OCI-M1 (cell line): ENCODE measurements around the gene AIF1.
"Not testable (repeated sequence)": the region's sequence is repeated elsewhere in the genome, so short reads cannot be mapped to it uniquely, and the experiment has no call there.

Source experiments
- DNase-seq: peaks from one replicate; lab custom pipeline; 2025; lab: John Stamatoyannopoulos, UW

AIF1 gene

DNA sequence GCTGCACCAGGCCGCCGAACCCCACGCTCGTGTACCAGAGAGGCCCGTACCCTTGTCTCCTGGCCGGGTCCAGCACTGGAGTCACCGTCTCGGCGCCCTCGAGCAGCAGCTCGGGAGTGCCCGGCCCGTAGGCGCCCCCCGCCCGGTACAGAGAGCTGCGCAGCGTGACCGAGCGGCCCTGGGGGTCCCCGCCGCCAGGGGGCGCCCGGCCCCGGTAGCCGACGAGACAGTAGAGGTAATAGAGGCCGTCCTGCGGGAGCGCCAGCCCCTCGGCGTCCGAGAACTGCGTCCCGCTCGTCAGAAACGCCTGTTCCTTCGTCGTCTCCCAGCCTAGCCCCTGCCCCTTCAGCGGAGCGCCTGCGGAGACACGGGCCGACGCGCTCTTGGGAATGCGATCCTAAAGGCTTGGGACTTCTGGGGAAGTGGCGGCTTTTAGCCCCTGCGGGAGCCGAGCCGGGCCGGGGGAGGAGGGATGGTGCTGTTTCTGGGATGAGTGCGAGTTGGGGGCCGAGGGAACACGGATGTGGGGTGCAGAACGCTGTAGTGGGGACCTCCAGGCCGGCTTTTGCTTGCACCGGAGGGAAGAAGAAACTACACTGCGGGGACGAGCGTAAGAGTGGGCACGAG is 34.1 kb upstream of the AIF1 start:
- peak; percentile 93 for DNase-seq

GRCh38 chr6:31581434-31582229 is 33.4 kb upstream of the AIF1 start:
- no peak for DNase-seq

DNA sequence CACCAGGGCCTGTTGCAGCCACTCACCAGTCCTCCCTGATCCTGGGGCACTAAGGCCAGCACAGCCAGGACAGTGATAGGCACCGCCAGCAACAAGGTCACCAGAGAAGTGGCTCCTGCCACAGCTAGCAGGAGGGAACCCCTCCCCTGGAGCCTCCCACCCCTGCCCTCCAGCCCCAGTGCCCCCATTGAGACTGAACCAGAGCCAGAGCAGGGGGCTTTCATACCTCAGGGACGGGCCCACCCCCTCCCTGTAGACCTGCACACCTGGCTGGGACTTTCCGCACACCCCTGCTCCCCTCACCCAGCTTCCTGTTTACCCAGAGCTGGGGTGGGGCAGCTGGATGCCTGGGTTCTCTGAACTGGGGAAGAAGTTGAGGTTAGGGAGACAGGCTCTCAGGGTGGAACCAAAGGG is 32.8 kb upstream of the AIF1 start, which contains the start of gene LTB:
LTB (minus strand) TSS at position 195 of the 414 bp plus-strand sequence; CDS start at position 188, 7 bp downstream.
- DNase-seq: no peak

GRCh38 chr6:31585491-31585890 is 29.5 kb upstream of the AIF1 start:
- DNase-seq: peak; percentile 73

- DNase-seq: peak; percentile 63
Measured at GRCh38 chr6:31586008-31586407, 29.0 kb upstream of the AIF1 start, which contains the start of gene LST1. Gene LST1 (plus strand): TSS chr6:31586277. CDS start chr6:31587300, 1,023 bp downstream.

DNA sequence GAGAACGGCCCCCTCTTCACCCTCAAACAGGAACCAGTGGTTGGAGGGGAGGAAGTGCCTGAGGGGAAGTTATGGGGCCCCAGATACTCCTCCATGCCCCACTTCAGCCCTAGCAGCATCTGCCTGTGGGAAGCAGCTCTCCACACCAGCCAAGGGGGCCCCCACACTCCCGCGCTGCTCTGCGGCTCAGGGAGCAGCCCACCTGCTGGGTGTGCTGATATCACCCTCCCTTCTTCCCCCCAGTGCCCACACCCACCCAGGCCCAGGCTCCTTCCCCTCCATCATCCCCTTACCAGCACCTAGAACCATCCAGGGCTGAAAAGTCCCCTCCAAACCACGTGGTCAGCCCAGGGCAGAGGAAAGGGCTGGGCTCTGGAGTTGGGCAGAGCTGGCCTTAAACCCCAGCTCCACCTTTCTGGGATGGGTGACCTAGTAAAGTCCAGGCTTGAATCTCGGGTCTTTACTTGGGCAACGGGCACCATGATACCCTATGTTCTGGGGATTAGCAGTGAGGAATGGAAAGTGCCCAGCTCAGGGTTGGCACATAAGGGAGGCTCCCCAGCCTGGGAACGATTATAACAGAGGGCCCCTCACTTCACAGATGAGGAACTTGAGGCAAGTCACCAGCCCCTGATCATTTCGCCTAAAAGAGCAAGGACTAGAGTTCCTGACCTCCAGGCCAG is 28.3 kb upstream of the AIF1 start:
- peak; percentile 49 for DNase-seq

DNA sequence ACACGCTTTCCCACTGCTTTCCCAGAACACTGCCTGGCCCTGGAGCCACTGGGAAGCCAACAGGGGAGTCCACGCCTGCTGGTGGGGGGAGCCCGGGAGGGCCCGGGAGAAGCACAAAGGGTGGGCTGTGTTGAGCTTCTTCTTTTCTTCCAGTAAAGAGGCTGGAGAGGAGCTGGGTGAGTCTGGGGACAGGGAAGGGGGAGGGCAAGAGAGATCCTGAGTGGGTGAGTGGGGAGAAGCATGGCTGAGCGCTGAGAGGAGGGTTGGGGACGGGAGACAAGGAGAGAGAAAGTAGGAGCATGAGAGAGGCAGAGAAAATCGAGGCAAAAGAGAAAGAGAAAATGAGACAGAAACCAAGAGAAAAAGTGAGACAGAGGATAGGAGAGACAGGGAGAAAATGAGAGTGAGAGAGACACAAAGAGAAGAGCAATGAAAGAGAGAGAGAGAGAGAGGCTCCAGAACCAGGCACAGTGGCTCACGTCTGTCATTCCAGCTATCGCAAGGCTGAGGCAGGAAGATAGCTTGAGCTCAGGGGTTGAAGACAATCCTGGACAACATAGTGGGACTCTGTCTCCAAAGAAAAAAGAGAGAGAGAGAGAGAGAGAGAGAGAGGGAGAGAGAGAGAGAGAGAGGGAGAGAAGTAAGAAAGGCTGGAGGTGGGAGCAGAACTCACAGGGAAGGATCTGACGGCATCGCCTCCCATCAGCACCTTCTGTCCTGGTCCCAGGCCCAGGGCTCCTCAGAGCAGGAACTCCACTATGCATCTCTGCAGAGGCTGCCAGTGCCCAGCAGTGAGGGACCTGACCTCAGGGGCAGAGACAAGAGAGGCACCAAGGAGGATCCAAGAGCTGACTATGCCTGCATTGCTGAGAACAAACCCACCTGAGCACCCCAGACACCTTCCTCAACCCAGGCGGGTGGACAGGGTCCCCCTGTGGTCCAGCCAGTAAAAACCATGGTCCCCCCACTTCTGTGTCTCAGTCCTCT is 26.9 kb upstream of the AIF1 start:
- DNase-seq: no peak

DNA sequence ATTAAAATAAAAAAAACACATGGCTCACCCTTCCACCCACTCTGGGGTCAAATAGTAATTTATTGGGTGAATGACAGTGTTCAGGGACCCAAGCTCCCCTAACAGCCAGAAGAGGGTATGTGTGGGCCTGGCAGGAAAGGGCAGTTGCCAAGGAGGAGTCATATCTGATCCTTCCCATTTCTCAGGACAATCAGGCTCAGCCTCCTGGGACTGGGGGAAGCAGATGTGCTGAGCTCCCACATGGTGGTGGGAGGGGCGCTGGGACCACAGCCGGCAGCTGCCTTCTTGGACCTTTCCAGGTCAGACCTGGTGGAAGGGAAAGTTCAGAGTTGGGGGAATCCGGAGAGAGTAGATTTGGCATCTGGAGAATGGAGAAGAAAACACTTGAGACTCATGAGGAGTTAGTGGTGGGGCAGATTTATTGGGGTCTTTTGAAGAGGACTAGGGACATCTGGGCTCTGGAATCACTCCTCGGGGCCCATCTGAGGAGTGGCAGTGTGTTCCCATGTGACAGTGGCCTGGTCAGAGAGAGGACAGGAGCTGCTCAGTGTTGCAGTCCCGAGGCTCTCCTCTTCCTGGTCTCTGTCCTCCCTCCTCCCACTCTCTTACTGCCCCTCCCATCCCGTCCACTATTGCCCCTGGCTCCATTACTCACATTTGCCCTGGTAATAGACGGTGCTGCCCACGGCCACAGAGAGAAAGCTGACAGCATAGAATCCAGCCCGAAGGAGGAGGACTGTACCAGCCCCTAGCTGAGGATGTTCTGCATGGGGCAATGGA is 26.0 kb upstream of the AIF1 start:
- DNase-seq: no peak

DNA sequence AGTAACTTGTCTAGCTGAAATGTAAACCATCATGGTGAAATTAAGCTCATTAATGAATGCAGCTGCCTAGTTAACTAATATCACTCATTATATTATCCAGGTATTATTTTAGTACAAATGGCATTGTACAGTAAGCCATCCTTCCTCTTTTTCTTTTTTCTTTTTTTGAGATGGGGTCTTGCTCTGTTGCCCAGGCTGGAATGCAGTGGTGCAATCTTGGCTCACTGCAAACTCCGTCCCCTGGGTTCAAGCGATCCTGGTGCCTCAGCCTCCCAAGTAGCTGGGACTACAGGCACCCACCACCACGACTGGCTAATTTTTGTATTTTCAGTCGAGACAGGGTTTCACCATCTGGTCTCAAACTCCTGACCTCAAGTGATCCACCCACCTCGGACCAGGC is 24.3 kb upstream of the AIF1 start:
- DNase-seq: not testable (repeated sequence)

DNA sequence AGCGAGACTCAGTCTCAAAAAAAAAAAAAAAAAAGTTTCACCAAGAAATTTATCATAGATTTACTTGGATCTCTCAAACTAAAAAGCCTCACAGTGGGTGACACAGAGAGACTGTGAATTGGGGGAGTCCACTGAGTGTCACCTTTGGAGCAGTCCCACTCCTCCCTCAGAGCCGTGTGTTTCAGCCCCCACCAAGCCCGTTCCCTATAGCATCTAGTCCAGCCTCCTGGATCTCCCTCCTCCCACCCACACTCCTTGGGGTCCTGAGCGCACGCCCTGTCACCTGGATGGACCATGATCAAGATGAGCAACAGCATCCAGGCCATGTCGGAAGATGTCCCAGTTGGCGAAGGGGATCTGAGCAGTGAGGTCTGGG is 22.6 kb upstream of the AIF1 start:
- no peak for DNase-seq

DNA sequence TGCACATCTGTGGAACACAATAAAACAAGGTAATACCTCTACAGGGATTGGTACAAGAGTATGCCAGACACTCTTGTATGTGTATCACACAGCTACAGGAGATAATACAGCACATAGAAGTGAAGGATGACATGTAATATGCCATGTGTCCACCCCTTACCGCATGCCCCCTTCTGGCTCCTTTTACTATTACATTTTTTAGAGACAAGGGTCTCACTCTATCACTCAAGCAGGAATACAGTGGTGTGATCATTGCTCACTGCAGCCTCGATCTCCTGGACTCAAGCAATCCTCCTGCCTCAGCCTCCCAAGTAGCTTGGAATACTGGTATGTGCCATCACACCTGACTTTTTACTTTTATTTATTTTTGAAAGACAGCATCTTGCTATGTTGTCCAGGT is 18.0 kb upstream of the AIF1 start:
- peak; percentile 82 for DNase-seq

- DNase-seq: no peak
Measured at GRCh38 chr6:31607317-31607716, 7.7 kb upstream of the AIF1 start.

GRCh38 chr6:31609519-31610406 is 5.3 kb upstream of the AIF1 start:
- DNase-seq: peak; percentile 53

- no peak for DNase-seq
Measured at GRCh38 chr6:31610968-31611367, 4.1 kb upstream of the AIF1 start.

GRCh38 chr6:31614075-31614619 is 887 bp upstream of the AIF1 start:
- no peak for DNase-seq

GRCh38 chr6:31615748-31616147 is 714 bp downstream of the AIF1 start:
- peak; percentile 84 for DNase-seq

DNA sequence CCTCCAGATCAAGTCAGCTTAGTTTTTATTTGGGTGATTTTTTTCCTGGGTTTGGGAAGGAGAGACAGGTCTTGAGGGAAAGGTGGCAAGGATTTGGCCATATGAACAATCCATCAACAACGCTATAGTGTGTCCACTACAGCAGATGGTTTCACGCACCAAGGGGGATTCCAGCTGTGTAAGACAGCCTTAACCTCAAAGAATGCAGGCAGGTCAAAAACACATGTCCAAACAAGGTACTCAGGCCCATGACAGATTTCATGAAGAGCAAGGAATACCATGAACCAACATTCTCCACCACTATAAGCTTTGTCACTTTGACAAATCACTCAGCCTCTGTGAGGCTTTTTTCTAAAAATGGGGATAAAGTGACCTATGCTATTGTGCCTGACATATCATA is 2.0 kb downstream of the AIF1 start:
- no peak for DNase-seq

- DNase-seq: peak; percentile 100
Measured at GRCh38 chr6:31619805-31620585, 5.0 kb downstream of the AIF1 start.
